Forelimb muscle (tissue), 1 donor: ENCODE data around the gene ZFYVE21. TPM values are rescaled to one million over a fixed set of nuclear protein-coding genes. Genes with fewer than 3 reads are reported as not detected.

Source experiments
- DNase-seq: peaks from one replicate; pipeline ENCODE4 v3.0.0-alpha.2; 2013; ENCODE audit warnings: low read depth
- polyA plus RNA-seq: library from polyadenylated mRNA; unstranded; fragments of 120-200 nt; gene quantifications from one replicate; pipeline ENCODE4 v1.2.1, GENCODE V29; 2013; ENCODE audit not compliant: insufficient read length

The ZFYVE21 gene
- polyA plus RNA-seq, 1 donor = 42.2 TPM

DNA sequence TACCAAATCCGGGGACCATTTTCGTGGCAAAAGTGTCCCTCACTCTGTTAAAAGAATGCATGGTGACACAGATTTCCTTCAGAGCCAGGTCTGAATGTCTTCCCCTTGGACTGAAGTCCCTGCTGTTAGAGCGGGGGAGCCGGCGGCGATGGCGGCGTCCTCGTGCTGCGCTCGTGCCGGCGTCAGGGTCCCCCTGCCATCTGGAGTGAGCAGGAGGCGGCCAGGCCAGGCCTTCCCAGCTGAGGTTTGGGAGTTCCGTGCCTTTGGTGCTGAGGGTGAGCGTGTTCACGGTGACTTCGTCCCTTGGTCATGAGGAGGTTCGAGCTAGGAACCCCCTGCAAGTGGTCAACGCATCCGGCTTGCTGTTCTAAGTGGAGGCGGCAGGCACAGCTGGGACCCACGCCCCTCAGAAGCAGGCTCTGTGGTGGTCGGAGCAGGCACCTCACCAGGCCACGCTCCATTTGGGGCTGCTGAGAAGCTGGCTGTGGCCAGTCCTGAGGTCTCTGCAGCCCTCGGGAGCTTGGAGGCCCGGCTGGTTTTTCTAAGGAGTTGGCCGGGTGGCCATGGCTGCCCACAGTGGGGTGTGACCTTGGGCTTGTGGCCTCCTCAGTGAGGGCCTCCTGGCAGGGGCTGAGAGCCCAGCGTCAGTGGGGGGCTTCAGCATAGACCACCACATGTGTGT, 9.5 kb downstream of the ZFYVE21 start:
- no peak for DNase-seq

DNA sequence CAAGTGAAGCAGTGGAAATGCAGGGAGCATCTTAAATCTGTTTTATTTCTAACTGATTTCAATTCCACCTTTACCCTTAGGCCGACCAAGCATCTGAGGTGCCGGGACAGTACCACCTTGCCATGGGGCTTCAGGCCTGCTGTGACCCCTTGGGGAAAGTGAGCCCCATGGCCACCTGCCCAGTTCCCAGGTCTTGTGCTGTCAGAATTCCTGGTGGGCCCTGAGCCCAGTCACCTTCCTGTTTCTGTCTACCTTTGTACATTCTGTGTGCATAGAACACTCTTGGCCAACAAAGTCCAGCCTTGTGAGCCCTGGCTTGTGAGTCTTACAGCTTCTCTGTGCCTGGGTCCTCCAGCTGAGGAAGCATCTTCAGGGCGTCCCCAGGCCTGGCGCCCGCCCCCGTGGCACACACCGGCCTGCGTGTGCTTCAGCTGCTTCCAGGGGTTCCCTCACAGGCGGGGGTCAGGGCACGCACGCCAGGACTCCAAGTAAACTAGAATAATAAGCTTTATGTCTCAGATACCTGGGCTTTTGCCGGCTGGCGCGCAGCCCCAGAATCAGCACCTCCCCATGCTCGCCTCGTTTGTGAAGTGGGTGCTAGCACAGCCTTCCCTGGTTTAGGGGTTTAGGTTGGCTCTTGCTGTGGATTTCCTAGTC, 10.3 kb downstream of the ZFYVE21 start:
- no peak for DNase-seq

GRCh38 chr14:103726474-103726873, 10.9 kb downstream of the ZFYVE21 start:
- no peak for DNase-seq

DNA sequence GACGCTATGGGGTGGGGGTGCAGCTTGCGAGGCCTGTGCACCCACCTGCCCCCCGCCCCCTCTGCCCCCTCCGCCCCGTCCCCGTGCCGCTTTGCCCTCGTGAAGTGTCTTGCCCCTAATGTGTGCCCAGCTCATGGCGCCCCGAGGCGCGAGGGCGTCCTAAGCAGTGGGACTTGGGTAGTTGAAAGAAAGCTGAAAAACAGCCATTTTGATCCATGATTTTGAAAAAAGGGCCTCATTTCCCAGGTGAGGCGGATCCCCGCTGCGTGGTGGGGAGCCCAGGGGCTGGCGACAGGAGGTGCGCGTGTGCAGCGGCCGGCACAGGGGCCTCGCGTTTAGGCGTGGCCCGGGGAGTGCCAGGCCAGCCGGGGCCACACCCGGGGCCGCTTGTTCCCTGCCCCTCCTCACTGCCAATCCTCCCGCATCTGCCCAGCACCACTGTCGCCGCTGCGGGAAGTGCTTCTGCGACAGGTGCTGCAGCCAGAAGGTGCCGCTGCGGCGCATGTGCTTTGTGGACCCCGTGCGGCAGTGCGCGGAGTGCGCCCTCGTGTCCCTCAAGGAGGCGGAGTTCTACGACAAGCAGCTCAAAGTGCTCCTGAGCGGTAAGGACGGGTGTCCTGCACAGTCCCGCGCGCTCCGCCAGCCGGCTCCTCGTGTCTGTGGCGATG, 11.8 kb downstream of the ZFYVE21 start:
- DNase-seq = no peak

DNA sequence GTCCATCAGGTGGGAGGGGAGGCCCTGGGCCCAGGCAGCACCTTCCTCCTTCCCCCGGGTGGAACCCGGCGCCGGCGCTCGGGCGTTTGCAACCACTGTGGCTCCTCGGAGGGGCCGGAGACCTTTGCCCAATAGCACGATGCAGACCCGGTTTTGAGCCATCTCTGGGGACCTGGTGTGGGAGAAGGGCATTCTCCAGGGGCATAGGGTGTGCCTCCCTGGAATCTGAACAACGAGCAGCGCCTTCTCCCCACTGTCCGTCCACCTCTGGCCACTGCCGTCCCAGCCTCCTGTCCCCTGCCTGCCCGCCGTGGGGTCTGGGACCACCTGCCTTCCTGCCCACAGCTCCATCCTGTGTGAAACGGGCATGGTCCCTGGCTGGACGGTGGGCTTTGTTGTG, 12.5 kb downstream of the ZFYVE21 start:
- DNase-seq = no peak

- DNase-seq = no peak
Observed at GRCh38 chr14:103728721-103729120, 13.1 kb downstream of the ZFYVE21 start.

- DNase-seq = no peak
Observed at GRCh38 chr14:103729496-103730448, 14.2 kb downstream of the ZFYVE21 start.

DNA sequence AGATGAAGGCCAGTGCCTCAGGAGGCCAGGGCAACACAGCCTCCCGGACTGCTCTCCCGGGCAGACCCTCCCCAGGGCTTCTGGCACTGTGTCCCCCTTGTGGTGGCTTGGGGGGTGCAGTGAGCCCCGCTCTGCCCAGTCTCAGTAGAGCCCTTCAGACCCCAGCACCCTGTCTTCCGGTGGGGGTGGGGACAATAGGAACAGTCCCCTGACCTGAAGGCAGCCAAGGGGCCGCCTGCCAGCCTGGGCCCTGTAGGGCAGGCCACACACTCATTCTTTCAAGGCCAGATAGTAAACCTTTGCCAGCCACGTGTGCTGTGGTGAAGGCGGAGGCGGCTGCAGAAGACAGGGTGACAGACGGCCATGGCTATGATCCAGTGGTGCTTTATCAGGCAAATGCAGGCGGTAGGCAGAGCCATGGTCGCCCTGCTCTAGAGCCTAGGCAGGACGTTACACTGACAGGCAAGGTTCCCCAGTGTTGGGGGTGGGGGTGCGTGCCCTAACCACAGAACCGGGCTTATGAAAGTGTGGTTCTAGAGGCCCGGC, 15.0 kb downstream of the ZFYVE21 start:
- no peak for DNase-seq

GRCh38 chr14:103731481-103731880, 15.9 kb downstream of the ZFYVE21 start:
- DNase-seq = no peak

DNA sequence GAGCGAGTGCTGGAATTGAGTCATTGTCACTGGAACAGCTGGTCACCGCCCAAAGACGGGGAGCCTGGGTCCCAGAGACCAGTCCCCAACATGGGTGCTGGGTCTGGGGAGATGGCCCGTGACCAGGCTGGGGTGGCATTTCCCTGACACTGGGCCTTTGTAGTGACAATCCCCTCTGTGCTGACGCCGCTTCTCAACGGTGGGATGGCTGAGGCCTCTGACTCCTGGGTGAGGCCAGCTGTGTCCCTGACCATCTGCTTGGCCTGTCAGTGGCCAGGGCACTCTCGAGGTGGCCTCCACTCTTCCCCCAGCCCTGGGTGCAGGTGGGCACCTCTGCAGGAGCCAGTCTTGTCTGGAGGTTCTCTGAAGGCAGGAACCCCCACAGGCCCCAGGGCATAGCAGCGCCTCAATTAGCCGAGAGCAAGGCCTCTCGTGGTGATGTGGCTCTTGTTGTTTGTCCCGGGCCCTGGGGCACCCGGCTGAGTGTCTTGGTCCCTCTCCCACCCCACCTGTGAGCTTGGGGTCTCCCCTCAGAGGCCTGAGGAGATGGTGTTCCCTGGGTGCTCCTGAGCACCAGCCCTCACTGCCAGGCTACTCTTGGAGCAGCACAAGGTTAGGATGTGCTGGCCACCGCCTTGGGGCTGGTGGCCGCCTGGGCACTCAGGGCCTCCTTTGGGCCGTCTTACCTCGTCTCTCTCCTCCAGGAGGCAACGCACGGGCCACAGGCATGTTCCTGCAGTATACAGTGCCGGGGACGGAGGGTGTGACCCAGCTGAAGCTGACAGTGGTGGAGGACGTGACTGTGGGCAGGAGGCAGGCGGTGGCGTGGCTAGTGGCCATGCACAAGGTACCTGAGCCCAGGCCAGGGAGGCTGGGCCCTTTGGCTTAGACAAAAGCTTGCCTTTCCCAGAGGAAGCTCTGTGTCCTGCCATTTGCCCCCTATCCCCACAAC, 16.6 kb downstream of the ZFYVE21 start:
- DNase-seq = no peak

DNA sequence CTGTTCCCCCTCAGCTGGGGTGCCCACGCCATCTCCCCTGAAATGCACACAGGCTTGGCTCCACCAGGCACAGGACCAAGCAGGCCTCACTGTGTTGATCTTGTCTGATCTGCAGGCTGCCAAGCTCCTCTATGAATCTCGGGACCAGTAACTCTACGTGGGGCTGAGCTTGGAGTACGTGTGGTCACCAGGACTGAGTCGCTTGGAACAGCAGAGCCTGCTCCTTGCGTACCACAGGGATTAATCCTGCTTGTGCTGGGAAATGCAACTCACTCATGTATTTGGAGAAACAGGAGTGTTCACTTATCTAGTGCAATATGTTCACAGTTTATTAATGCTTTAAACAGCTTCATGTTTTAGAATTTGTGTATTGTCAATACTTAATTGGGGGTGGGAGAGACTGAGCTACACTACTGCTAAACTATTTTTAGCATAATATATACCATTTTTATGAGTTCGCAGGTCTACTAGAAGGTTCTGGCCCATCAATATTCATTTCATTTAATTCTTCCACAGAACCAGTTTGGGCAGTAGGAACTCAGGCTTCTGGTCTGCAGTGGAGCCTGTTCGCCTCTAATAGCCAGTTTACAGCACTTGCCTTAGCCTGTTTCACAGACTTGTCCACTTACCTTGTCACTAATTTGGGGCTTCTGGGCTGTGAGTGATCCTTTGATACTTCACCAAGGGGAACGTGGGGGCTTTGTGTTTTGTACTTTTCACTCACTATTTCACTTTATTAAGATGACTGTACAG, 17.4 kb downstream of the ZFYVE21 start:
- DNase-seq = no peak

- DNase-seq = no peak
Observed at GRCh38 chr14:103733651-103734050, 18.0 kb downstream of the ZFYVE21 start.

DNA sequence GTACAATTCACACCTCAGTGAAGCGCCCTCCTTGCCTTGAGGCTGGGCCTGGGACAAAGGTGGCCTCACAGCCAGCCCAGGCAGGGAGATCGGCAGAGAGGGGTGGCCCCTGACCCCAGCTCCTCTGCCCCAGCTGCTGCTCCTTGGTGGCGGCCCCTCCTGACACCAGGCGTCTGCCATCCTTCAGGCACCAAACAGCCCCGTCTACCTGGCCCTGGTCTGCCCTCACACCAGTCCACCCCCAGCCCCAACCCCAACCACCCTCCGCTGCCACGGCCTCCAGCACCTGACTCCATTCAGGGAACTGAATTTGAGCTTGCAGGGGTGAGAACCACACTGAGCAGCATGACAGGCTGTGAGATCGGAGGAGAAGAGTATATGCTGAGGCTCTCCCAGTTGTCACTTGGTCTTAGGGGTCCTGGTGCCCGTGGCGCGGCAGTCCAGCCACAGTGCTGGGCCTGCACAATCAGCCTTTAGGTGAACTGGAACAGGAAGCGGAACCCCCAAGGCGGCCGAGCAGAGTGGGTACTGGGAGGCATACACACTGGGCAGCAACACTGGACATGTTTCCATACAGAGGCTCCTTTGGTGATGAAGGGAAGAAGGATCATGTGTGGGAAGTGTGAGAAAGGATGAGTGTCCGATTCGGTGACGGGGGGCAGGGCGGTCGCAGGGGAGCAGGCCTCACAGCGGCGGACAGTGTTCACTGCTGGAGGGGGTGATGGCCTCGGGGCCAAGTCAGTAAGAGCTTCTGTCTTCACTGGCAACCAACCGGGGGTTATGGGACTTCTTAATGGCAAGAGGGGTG, 18.7 kb downstream of the ZFYVE21 start:
- no peak for DNase-seq

- no peak for DNase-seq
Observed at GRCh38 chr14:103735022-103735421, 19.4 kb downstream of the ZFYVE21 start.

DNA sequence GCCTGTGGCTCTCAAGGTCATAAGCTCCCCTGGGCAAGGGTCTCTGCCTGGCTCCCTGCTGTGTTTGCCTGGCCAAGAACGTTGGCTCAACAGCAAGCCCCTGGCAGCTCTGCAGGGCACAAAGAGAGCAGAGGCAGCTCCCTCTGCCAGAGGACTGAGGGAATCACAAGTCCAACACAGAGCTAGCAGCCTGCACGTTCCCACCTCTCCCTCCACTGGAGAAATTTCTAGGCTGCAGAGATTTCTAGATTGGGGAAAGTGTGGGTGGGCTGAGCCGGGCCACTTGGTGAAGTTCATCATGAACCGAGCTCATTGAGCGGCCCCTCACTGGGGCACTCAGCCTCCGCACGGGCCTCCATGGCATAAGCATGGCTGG, 19.8 kb downstream of the ZFYVE21 start:
- no peak for DNase-seq

GRCh38 chr14:103735815-103736545, 20.4 kb downstream of the ZFYVE21 start:
- DNase-seq = no peak

DNA sequence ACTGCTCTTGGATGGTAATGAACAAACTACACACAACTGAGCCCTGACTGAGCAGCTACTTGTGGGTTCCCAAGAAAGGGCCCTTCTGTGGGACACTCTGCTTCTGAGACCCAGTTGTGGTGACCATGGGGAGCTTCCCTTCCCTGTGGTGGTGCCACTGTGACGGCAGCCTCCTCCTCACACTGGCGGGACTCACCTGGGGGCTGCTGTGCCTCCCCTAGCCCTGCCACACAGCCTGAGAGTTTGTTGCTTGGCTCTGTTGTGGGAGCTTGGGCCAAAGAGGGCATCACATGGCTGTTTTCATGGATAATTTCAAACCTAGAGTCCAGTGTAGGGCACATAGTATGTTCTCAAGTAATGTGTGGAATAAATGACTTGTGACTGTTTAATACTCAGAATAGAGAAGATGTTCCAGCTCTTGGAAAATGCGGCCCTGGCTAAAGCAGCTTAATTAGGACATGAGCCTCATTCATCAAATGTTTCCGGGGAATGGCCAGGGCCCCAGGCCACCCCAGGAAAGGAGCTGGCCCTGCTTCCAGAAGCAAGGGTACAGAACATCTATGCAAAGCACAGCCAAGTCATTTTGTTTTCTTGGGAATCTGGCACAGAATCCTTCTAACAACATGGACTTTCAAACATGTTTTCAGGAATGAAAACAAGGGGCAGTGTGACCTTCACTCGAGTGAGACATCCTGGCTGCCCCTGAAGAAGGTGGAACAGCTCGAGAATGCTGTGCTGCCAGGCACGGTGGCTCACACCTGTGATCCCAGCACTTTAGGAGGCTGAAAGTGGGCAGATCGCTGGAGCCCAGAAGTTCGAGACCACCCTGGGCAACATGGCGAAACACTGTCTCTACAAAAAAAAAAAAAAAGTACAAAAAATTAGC, 21.2 kb downstream of the ZFYVE21 start:
- DNase-seq = no peak
